H1 (cell line): ENCODE measurements around the gene CACNA1B. TPM values are rescaled to one million over a fixed set of nuclear protein-coding genes. Genes with fewer than 3 reads are reported as not detected.

Source experiments
- CTCF ChIA-PET: fragments of 300-600 bp; sonication (Branson Sonifier 250); formaldehyde crosslinking; loops from one replicate; lab custom pipeline; 2021; ENCODE audit not compliant: partially characterized antibody; lab: Charles Lee
- POLR2A ChIA-PET: fragments of 300-600 bp; sonication (Branson Sonifier 250); formaldehyde crosslinking; loops from one replicate; lab custom pipeline; 2021; ENCODE audit warnings: inconsistent platforms; ENCODE audit not compliant: partially characterized antibody; lab: Charles Lee
- DNase-seq, 2 experiments: peaks; one replicate each; pipeline versions ENCODE4 v3.0.0 to v3.0.0-alpha.2; 2010 to 2022; ENCODE audit warnings: low spot score in 2 of 2, low read depth in 1 of 2, mixed read lengths in 1 of 2
- FAIRE-seq: peaks from 2 replicates; lab custom pipeline; 2011; peaks lifted over from hg19 to GRCh38; lab: Jason Lieb, UNC
- H2AFZ ChIP-seq: 2 replicates; pipeline ENCODE4 v1.8.1; 2012; ENCODE audit warnings: low read length, inconsistent platforms
- H2AK5ac ChIP-seq: 2 replicates; pipeline ENCODE4 v1.6.1; 2013; ENCODE audit warnings: low read depth, low read length
- H2BK120ac ChIP-seq: replicated peaks from 2 replicates; pipeline ENCODE3; 2013; ENCODE audit warnings: low read depth, low read length, inconsistent platforms
- H2BK12ac ChIP-seq: 2 replicates; pipeline ENCODE4 v1.6.1; 2013; ENCODE audit warnings: low read depth, low read length
- H2BK15ac ChIP-seq: 2 replicates; pipeline ENCODE4 v1.6.1; 2013; ENCODE audit warnings: low read length
- H2BK20ac ChIP-seq: 2 replicates; pipeline ENCODE4 v1.6.1; 2013; ENCODE audit warnings: low read length
- H2BK5ac ChIP-seq: 2 replicates; pipeline ENCODE4 v1.6.1; 2013; ENCODE audit warnings: low read depth, low read length
- H3K14ac ChIP-seq: 2 replicates; pipeline ENCODE4 v1.6.1; 2013; ENCODE audit warnings: inconsistent platforms; ENCODE audit not compliant: insufficient read length
- H3K18ac ChIP-seq: 2 replicates; pipeline ENCODE4 v1.6.1; 2013; ENCODE audit warnings: low read length; ENCODE audit errors: extremely low read depth
- H3K23ac ChIP-seq: 2 replicates; pipeline ENCODE4 v1.6.1; 2013; ENCODE audit warnings: inconsistent platforms; ENCODE audit not compliant: insufficient read length
- H3K23me2 ChIP-seq: 2 replicates; pipeline ENCODE4 v1.6.1; 2013; ENCODE audit warnings: low read depth, low read length
- H3K27ac ChIP-seq: 2 replicates; pipeline ENCODE4 v1.6.1; 2011; ENCODE audit warnings: low read depth, low read length, inconsistent platforms
- H3K27me3 ChIP-seq, 4 experiments: replicated peaks in 1 of 4; 1 replicate in 1 of 4; 2 replicates in 3 of 4; pipeline versions ENCODE4 v1.6.1 to v1.8.1; 2011 to 2013; ENCODE audit warnings: low read length in 3 of 4, mild to moderate bottlenecking in 3 of 4, inconsistent platforms in 2 of 4, mixed read lengths in 2 of 4, moderate library complexity in 1 of 4; ENCODE audit not compliant: control insufficient read depth in 3 of 4, insufficient read depth in 3 of 4; ENCODE audit errors: extremely low read depth in 1 of 4
- H3K36me3 ChIP-seq, 4 experiments: 2 replicates each; pipeline versions ENCODE4 v1.6.1 to v1.8.1; 2011 to 2013; ENCODE audit warnings: mild to moderate bottlenecking in 4 of 4, low read length in 3 of 4, moderate library complexity in 2 of 4, control low read depth in 1 of 4, inconsistent platforms in 1 of 4; ENCODE audit not compliant: insufficient read depth in 4 of 4, control insufficient read depth in 2 of 4
- H3K4ac ChIP-seq: replicated peaks from 2 replicates; pipeline ENCODE3; 2013; ENCODE audit warnings: low read length, low read depth, mixed read lengths, inconsistent platforms; ENCODE audit not compliant: insufficient read length
- H3K4me1 ChIP-seq, 4 experiments: replicated peaks in 1 of 4; 1 replicate in 1 of 4; 2 replicates in 3 of 4; pipeline versions ENCODE4 v1.6.1 to v1.8.1; 2011 to 2013; ENCODE audit warnings: low read length in 3 of 4, inconsistent platforms in 2 of 4, mixed read lengths in 1 of 4; ENCODE audit not compliant: insufficient read depth in 4 of 4, control insufficient read depth in 3 of 4
- H3K4me2 ChIP-seq, 2 experiments: 2 replicates each; pipeline versions ENCODE4 v1.6.1 to v1.8.1; 2011 to 2013; ENCODE audit warnings: low read depth in 2 of 2, low read length in 2 of 2, control low read depth in 1 of 2, inconsistent platforms in 1 of 2, mild to moderate bottlenecking in 1 of 2; ENCODE audit not compliant: insufficient read depth in 1 of 2
- H3K4me3 ChIP-seq, 4 experiments: fragments of 200-600, 300-600 bp in 1 of 4; sonication (generic), shearing (Covaris generic), sonication (Bioruptor Twin) in 1 of 4; 2 replicates each; pipeline versions ENCODE4 v1.5.1 to v1.8.1; 2011 to 2016; ENCODE audit warnings: low read length in 4 of 4, low read depth in 3 of 4, control low read depth in 2 of 4, inconsistent platforms in 2 of 4, mild to moderate bottlenecking in 2 of 4, mixed read lengths in 1 of 4, moderate library complexity in 1 of 4; ENCODE audit not compliant: insufficient read depth in 2 of 4; ENCODE audit errors: extremely low read depth in 1 of 4
- H3K56ac ChIP-seq: replicated peaks from 2 replicates; pipeline ENCODE3; 2013; ENCODE audit warnings: low read depth, mild to moderate bottlenecking, mixed read lengths, low read length, inconsistent platforms; ENCODE audit not compliant: insufficient read length
- H3K79me1 ChIP-seq: 2 replicates; pipeline ENCODE4 v1.6.1; 2013; ENCODE audit warnings: low read depth, low read length, control low read depth
- H3K79me2 ChIP-seq, 2 experiments: 2 replicates each; pipeline versions ENCODE4 v1.6.1 to v1.8.1; 2012 to 2013; ENCODE audit warnings: low read length in 2 of 2, mild to moderate bottlenecking in 2 of 2, inconsistent platforms in 1 of 2; ENCODE audit not compliant: insufficient read depth in 2 of 2, control insufficient read depth in 1 of 2
- H3K9ac ChIP-seq, 4 experiments: replicated peaks in 1 of 4; 1 replicate in 1 of 4; 2 replicates in 3 of 4; pipeline versions ENCODE4 v1.6.1 to v1.8.1; 2011 to 2013; ENCODE audit warnings: low read depth in 3 of 4, low read length in 3 of 4, control low read depth in 2 of 4, mild to moderate bottlenecking in 2 of 4, moderate library complexity in 2 of 4, inconsistent platforms in 1 of 4; ENCODE audit errors: extremely low read depth in 1 of 4
- H3K9me3 ChIP-seq, 2 experiments: 2 replicates each; pipeline versions ENCODE4 v1.6.1 to v1.8.1; 2012 to 2013; ENCODE audit warnings: mild to moderate bottlenecking in 2 of 2, moderate library complexity in 2 of 2, control low read depth in 1 of 2, inconsistent platforms in 1 of 2, low read depth in 1 of 2, low read length in 1 of 2, mixed read lengths in 1 of 2; ENCODE audit not compliant: insufficient read depth in 2 of 2
- H4K20me1 ChIP-seq, 2 experiments: replicated peaks in 1 of 2; 2 replicates each; pipeline versions ENCODE3 to v1.8.1; 2011 to 2013; ENCODE audit warnings: inconsistent platforms in 2 of 2, low read length in 2 of 2, mild to moderate bottlenecking in 1 of 2; ENCODE audit not compliant: insufficient read depth in 2 of 2, control insufficient read depth in 1 of 2
- H4K5ac ChIP-seq: 2 replicates; pipeline ENCODE4 v1.6.1; 2013; ENCODE audit warnings: low read length, low read depth, mixed read lengths, inconsistent platforms; ENCODE audit not compliant: insufficient read length
- H4K8ac ChIP-seq: 2 replicates; pipeline ENCODE4 v1.8.0; 2013; ENCODE audit warnings: mild to moderate bottlenecking, moderate library complexity, low read length, inconsistent platforms; ENCODE audit not compliant: insufficient read depth; ENCODE audit errors: extremely low read depth
- H4K91ac ChIP-seq: replicated peaks from 2 replicates; pipeline ENCODE3; 2013; ENCODE audit warnings: low read length, mixed read lengths, inconsistent platforms; ENCODE audit not compliant: insufficient read length
- ASH2L ChIP-seq: fragments of 200-600, 300-600 bp; sonication (generic); IDR thresholded peaks from one replicate; pipeline ENCODE4 v1.7.1; 2017; ENCODE audit warnings: low read length
- JUN ChIP-seq: IDR thresholded peaks from 2 replicates; pipeline ENCODE4 v1.6.1; 2011; ENCODE audit warnings: low read depth, mild to moderate bottlenecking, improper control_type of control experiment, low read length
- SIRT6 ChIP-seq: IDR thresholded peaks from one replicate; pipeline ENCODE4 v1.7.1; 2012; ENCODE audit warnings: low read length, inconsistent platforms
- SP1 ChIP-seq: IDR thresholded peaks from 2 replicates; pipeline ENCODE4 v1.6.1; 2011; ENCODE audit warnings: low read depth, low read length
- TBP ChIP-seq: IDR thresholded peaks from 2 replicates; pipeline ENCODE4 v1.6.1; 2011; ENCODE audit warnings: low read depth, low read length, improper control_type of control experiment
- TEAD4 ChIP-seq: IDR thresholded peaks from 2 replicates; pipeline ENCODE4 v1.6.1; 2012; ENCODE audit warnings: low read depth, low read length, inconsistent platforms, mixed read lengths
- WGBS, 2 experiments: shearing (Covaris generic) in 1 of 2; methylation state at CpG; one replicate each; pipeline versions ENCODE4 v1.1.6 to v1.1.7; 2013 to 2015; ENCODE audit warnings: low lambda C conversion rate in 2 of 2, mixed read lengths in 2 of 2, inconsistent platforms in 1 of 2, low coverage in 1 of 2, missing lambda C conversion rate in 1 of 2; ENCODE audit not compliant: insufficient replicate concordance in 2 of 2, insufficient coverage in 1 of 2, insufficient read length in 1 of 2; ENCODE audit errors: extremely low coverage in 1 of 2, missing lambda C conversion rate in 1 of 2; 5-methylcytosine and 5-hydroxymethylcytosine counted together
- polyA plus RNA-seq, 7 experiments: library from polyadenylated mRNA; depleted of rRNA in 3 of 7; stranded (reverse) in 5 of 7; unstranded in 2 of 7; fragments of >200 nt in 5 of 7; fragments of 200-250 nt in 2 of 7; gene quantifications; 1 replicate in 5 of 7; 2 replicates in 1 of 7; 4 replicates in 1 of 7; pipeline versions ENCODE4 v1.2.1 to v1.2.3, GENCODE V29; 2011 to 2013; ENCODE audit warnings: missing spikeins in 2 of 7, mixed read lengths in 2 of 7
- total RNA-seq: library from RNA; stranded (reverse); fragmentation: NEBNext Ultra II Directional; extraction: Animal tissue kit (Norgen Biotek cat#: 25700); gene quantifications from 2 replicates; pipeline ENCODE4 v1.2.1, GENCODE V29; 2021
- TF ChIP-seq, protein P1 (sequence below): IDR thresholded peaks from 2 replicates; pipeline ENCODE4 v1.6.1; 2012; ENCODE audit warnings: inconsistent platforms

CACNA1B gene
- total and polyA plus RNA-seq, 2 of the 8 experiments (the other 6 are each of a cell fraction or from before 2014, with no cell fraction given), result 1.5 to 5.7 TPM

DNA sequence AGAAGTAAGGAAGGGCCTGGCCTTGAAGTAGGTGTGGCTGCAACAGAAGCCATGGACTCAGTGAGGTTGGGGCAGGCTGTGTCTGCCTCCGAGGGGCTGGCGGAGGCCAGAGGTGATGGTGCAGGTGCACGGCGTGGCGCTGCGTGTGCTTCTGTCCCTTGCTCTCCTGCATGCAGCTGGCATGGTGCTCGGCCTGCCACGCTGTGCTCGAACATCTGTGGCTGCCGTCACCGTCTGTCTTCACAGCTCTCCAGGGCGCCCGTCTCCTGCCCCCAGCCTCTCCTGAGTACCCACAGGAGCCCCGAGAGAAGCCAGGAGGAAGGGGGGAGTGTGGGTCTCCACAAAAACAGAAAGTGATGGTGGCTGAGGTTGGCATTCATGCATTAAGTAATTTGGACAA, 193.7 kb downstream of the CACNA1B start:
- no peak overlapping the region for H2BK120ac ChIP-seq
- no peak overlapping the region for H3K27ac ChIP-seq
- DNase-seq (peak in 1 of 2 experiments; percentile 20), FAIRE-seq (no peak)
- H3K4me1 ChIP-seq, result peaks cover 0 to 24% (median 9%) of the 10 kb centered on the region in 4 experiments; a peak in 5 of 7 replicates
- H3K4ac ChIP-seq, result no peak overlapping the region
- H2BK12ac ChIP-seq, result no peak overlapping the region
- H4K8ac ChIP-seq, result peak overlapping the region; percentile 6; the same call in 1 of the 2 replicates
- ChIA-PET CTCF (no interaction called here), POLR2A (no interaction called here)
- no peak overlapping the region for H2AFZ ChIP-seq
- no peaks in the 10 kb centered on the region for H3K36me3 ChIP-seq
- peak overlapping the region; percentile 72; the same call in 1 of the 2 replicates for H2BK15ac ChIP-seq
- no peak overlapping the region for H3K56ac ChIP-seq
- no peak overlapping the region for H3K4me2 ChIP-seq
- H3K79me1 ChIP-seq, result no peaks in the 10 kb centered on the region
- TF ChIP-seq JUN (no peak), SP1 (no peak), TEAD4 (no peak), SIRT6 (no peak), ASH2L (no peak), TBP (no peak)
- TF ChIP-seq, protein P1, sequence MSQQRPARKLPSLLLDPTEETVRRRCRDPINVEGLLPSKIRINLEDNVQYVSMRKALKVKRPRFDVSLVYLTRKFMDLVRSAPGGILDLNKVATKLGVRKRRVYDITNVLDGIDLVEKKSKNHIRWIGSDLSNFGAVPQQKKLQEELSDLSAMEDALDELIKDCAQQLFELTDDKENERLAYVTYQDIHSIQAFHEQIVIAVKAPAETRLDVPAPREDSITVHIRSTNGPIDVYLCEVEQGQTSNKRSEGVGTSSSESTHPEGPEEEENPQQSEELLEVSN, result no peak
- no peaks in the 10 kb centered on the region for H3K23me2 ChIP-seq
- no peak overlapping the region for H3K18ac ChIP-seq
- H2AK5ac ChIP-seq, result no peak overlapping the region
- no peak overlapping the region for H2BK5ac ChIP-seq
- no peaks in the 10 kb centered on the region; a peak in 1 of 7 replicates for H3K27me3 ChIP-seq
- no peaks in the 10 kb centered on the region for H3K79me2 ChIP-seq
- no peak overlapping the region for H4K91ac ChIP-seq
- H4K20me1 ChIP-seq, result no peaks in the 10 kb centered on the region
- no peak overlapping the region for H3K23ac ChIP-seq
- no peak overlapping the region for H3K9ac ChIP-seq
- H2BK20ac ChIP-seq, result no peak overlapping the region; the same call in 1 of the 2 replicates
- 87% methylated on average over 13 of the region's 14 CpGs; no CpG with 5 or more reads in 1 of the 2 experiments for WGBS, 2 experiments
- no peak overlapping the region for H3K4me3 ChIP-seq
- H4K5ac ChIP-seq, result no peak overlapping the region
- H3K14ac ChIP-seq, result no peak overlapping the region
- H3K9me3 ChIP-seq, result peaks cover 18 to 71% of the 10 kb centered on the region in 2 experiments; a peak in 3 of 4 replicates
